Lower leg skin (tissue), 3 donors: Measurements from ENCODE around the gene HAPLN1.

ENCODE experiments used
- CTCF ChIP-seq, 3 donors: fragments of 450-650 bp; IDR thresholded peaks; one replicate each; pipeline ENCODE4 v1.5.1; 2016; ENCODE audit warnings: antibody characterized with exemption in 3 of 3, mild to moderate bottlenecking in 3 of 3, moderate library complexity in 2 of 3
- POLR2A ChIP-seq, 2 donors: fragments of 450-650 bp; IDR thresholded peaks; one replicate each; pipeline ENCODE4 v1.6.1; 2016 to 2017; ENCODE audit warnings: antibody characterized with exemption in 2 of 2, mild to moderate bottlenecking in 1 of 2, moderate library complexity in 1 of 2

- TF ChIP-seq POLR2A (IDR thresholded peaks at IDR 0.05): no peak
- TF ChIP-seq CTCF (IDR thresholded peaks at IDR 0.05): no peak
These were observed 58.1 kb downstream of the HAPLN1 start for GRCh38 chr5:83662558-83662957.
